HEK293T (cell line): ENCODE results near the gene PPP6R1.
A peak's percentile ranks its signal among the peaks of the same experiment; 100 is the strongest.

Experiments used
- CTCF ChIA-PET: fragments of 350-600 bp; formaldehyde crosslinking; extraction: SDS; loops from one replicate; lab custom pipeline; 2021; ENCODE audit warnings: antibody characterized with exemption, inconsistent platforms; lab: Yijun Ruan, JAX
- POLR2A ChIA-PET: fragments of 350-600 bp; formaldehyde crosslinking; extraction: SDS; loops from one replicate; lab custom pipeline; 2020; ENCODE audit warnings: antibody characterized with exemption, inconsistent platforms; lab: Yijun Ruan, JAX
- DNase-seq: peaks from one replicate; pipeline ENCODE4 v3.0.0; 2012; ENCODE audit warnings: mixed read lengths; ENCODE audit errors: extremely low spot score
- ARNT ChIP-seq: fragments of 450-650 bp; IDR thresholded peaks from 2 replicates; pipeline ENCODE4 v1.6.1; 2017; ENCODE audit warnings: mild to moderate bottlenecking
- BHLHE40 ChIP-seq: fragments of 450-650 bp; IDR thresholded peaks from 2 replicates; pipeline ENCODE4 v1.6.1; 2016; ENCODE audit warnings: mild to moderate bottlenecking, moderate library complexity, borderline replicate concordance
- CTBP1 ChIP-seq: fragments of 450-650 bp; IDR thresholded peaks from 2 replicates; pipeline ENCODE4 v1.6.1; 2016; ENCODE audit warnings: borderline replicate concordance
- ELF4 ChIP-seq: fragments of 450-650 bp; IDR thresholded peaks from 2 replicates; pipeline ENCODE4 v1.6.1; 2017; ENCODE audit warnings: antibody characterized with exemption
- FOXA1 ChIP-seq: fragments of 450-650 bp; IDR thresholded peaks from 2 replicates; pipeline ENCODE4 v1.6.1; 2016; ENCODE audit warnings: mild to moderate bottlenecking
- FOXK2 ChIP-seq: fragments of 450-650 bp; IDR thresholded peaks from 2 replicates; pipeline ENCODE4 v1.6.1; 2016; ENCODE audit warnings: mild to moderate bottlenecking
- FOXM1 ChIP-seq: fragments of 450-650 bp; IDR thresholded peaks from 2 replicates; pipeline ENCODE4 v1.6.1; 2017; ENCODE audit warnings: mild to moderate bottlenecking, borderline replicate concordance
- HDGF ChIP-seq: fragments of 450-650 bp; IDR thresholded peaks from 2 replicates; pipeline ENCODE4 v1.6.1; 2017; ENCODE audit warnings: antibody characterized with exemption, borderline replicate concordance
- L3MBTL2 ChIP-seq: fragments of 450-650 bp; conservative IDR thresholded peaks from 2 replicates; pipeline ENCODE4 v1.6.1; 2016; ENCODE audit warnings: mild to moderate bottlenecking
- LEF1 ChIP-seq: fragments of 450-650 bp; IDR thresholded peaks from 2 replicates; pipeline ENCODE4 v1.6.1; 2017; ENCODE audit warnings: mild to moderate bottlenecking, borderline replicate concordance
- NFRKB ChIP-seq: fragments of 450-650 bp; IDR thresholded peaks from 2 replicates; pipeline ENCODE4 v1.6.1; 2016; ENCODE audit warnings: mild to moderate bottlenecking, moderate library complexity
- PKNOX1 ChIP-seq: fragments of 450-650 bp; IDR thresholded peaks from 2 replicates; pipeline ENCODE4 v1.6.1; 2016
- SP1 ChIP-seq: fragments of 450-650 bp; IDR thresholded peaks from 2 replicates; pipeline ENCODE4 v1.6.1; 2017
- SUZ12 ChIP-seq: fragments of 450-650 bp; IDR thresholded peaks from 2 replicates; pipeline ENCODE4 v1.6.1; 2016; ENCODE audit warnings: mild to moderate bottlenecking
- TARDBP ChIP-seq: fragments of 450-650 bp; IDR thresholded peaks from 2 replicates; pipeline ENCODE4 v1.6.1; 2016
- ZNF384 ChIP-seq: fragments of 450-650 bp; IDR thresholded peaks from 2 replicates; pipeline ENCODE4 v1.6.1; 2016

PPP6R1 gene

DNA sequence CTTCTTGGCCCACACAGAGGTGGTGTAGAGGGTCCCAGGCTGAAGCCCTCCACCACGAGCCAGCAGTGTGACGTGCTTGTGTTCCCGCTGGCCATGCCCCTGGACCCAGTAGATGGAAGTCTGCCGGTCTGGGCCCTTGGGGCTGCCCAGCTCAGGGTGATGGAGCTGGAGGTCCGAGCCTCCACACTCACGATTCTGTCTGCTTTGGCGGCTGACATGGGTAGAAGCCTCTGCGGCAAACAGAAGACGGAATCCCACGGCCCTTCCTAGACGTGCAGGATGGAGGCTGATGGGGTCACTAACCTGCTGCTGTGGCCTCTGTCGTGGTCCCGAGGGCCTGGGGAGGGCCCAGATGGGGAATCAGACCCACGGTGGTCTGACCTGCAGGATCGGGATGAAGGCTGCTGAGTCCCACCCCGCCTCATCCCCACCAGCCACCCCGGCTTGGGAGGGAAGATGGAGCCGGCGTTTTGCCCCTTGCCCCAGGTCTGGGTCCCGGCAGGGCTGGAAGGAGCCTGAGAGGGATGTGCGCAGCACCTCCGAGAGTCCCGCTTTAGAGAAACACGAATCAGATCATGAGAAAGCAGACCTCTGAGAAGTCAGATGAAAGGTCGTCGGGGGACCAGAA, 34.7 kb downstream of the PPP6R1 start:
- TF ChIP-seq FOXA1: no peak
- TF ChIP-seq PKNOX1: no peak
- TF ChIP-seq NFRKB: no peak
- no peak for TF ChIP-seq SP1
- no peak for TF ChIP-seq SUZ12
- no peak for TF ChIP-seq ZNF384
- no peak for TF ChIP-seq ARNT
- no peak for TF ChIP-seq LEF1
- no peak for TF ChIP-seq TARDBP
- no peak for TF ChIP-seq BHLHE40
- DNase-seq: no peak
- ChIA-PET CTCF (no interaction called here), POLR2A (no interaction called here)

- TF ChIP-seq SUZ12: no peak
- TF ChIP-seq ELF4: no peak
- no peak for TF ChIP-seq ARNT
- no peak for TF ChIP-seq NFRKB
- no peak for TF ChIP-seq ZNF384
- ChIA-PET POLR2A (no interaction called here), CTCF (no interaction called here)
- DNase-seq: no peak
Measured at GRCh38 chr19:55223291-55224037, 35.4 kb downstream of the PPP6R1 start.

DNA sequence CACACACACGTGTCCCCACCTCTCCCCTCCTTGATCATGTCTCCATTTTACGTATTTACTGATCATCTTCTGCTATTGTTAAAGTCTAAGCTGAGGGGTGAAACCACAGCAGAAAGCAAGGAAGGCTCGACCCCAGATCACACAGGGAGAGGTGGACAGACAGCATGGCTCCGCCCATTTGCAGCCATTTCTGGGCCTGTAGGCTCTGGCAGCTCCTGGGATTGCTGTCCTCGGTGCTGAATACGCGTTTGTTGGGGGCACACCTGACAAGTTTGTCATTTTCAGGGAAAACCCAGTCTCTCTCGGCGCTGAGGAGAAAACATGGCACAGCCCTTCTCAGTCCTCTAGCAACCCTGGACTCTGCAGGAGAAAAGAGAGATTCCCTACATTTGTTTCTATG, 38.3 kb downstream of the PPP6R1 start:
- POLR2A ChIA-PET: interaction anchor here (0.8 to 1.2 kb wide), 2 partner anchors 19 to 39 kb away, joined by 3 read pairs; no protein-coding TSS in a partner anchor
- DNase-seq: no peak
- CTCF ChIA-PET: interaction anchor here (0.9 kb wide), 1 partner anchor 11 kb away, joined by 3 read pairs; the partner anchor contains the start of gene PTPRH
- no peak for TF ChIP-seq NFRKB

DNA sequence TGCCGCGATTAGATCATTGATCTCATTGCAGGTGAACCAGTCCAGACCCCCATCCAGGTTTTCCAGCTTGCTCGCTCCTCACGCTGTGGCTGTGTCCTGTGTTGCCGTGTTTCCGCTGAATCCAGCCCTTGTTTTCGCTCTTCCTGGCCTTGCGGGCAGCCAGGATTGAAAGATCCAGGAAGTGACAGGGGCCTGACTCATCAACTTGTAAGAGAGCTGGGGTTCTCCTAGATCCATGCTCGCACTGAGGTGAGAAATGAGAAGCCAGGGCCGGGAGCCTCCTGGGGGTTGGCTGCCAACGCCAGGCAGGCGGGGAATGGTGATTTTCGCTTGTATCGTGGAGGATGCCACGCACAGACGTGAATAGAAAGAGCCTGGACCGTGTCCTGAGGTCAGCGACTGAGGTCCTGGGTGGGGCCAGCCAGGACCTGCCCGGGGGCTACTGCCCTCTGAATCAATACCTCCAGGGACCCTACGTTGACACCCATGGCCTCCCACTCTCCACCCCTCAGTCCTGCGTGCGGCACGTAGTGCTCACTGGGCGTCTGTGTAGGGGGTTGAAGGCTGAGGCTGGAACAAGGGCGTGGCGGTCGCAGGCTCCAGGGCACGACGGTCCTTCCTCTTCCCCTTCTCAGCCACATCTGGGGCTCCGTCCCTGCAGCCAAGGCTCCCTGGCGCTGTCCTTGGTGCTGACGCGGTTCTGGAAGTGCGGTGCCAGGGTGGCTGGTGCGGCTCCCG, 42.2 kb downstream of the PPP6R1 start:
- CTCF ChIA-PET: no interaction called here
- DNase-seq: peak; percentile 84
- TF ChIP-seq FOXK2 (peak; percentile 34; the same call in 1 of the 2 replicates), HDGF (no peak), ELF4 (peak; percentile 96), FOXA1 (no peak), CTBP1 (no peak; the same call in 1 of the 2 replicates), TARDBP (no peak), ARNT (peak; percentile 50; the same call in 1 of the 2 replicates), FOXM1 (peak; percentile 98), PKNOX1 (peak; percentile 84), ZNF384 (no peak), L3MBTL2 (peak; percentile 45), NFRKB (no peak)
- POLR2A ChIA-PET: interaction anchor here (1.0 to 2.5 kb wide), 5 partner anchors 9 to 63 kb away, joined by 3 to 25 read pairs (median 4); partner anchors contain the start of genes HSPBP1 and PPP6R1

DNA sequence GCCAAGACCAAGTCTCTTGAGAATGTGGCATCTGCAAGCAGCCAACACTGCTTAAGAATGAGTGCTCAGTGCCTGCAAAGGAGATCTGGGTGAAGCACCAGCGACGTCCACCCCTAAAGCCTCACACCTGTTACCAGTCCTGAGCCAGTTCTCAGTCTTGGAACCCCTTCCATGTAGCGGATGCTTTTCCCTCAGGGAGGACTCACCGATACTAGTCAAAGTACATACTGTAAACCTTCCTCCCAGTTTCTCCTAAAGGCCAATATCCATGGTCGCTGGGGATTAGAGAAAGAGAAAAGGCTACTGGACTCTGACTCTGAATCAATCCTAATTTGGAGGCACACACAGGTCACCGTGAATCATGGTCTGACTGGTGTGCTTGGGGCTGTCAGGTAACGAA, 45.3 kb downstream of the PPP6R1 start:
- POLR2A ChIA-PET: no interaction called here
- no peak for DNase-seq
- CTCF ChIA-PET: no interaction called here
- TF ChIP-seq ARNT: no peak
- no peak for TF ChIP-seq L3MBTL2
- TF ChIP-seq NFRKB: no peak
- no peak for TF ChIP-seq PKNOX1
- no peak for TF ChIP-seq ZNF384
- TF ChIP-seq CTBP1: no peak
- no peak for TF ChIP-seq FOXA1
- no peak for TF ChIP-seq FOXK2
- TF ChIP-seq FOXM1: no peak
- no peak for TF ChIP-seq SUZ12
- no peak for TF ChIP-seq ELF4
- no peak for TF ChIP-seq HDGF
- TF ChIP-seq TARDBP: no peak
- no peak for TF ChIP-seq LEF1
- TF ChIP-seq BHLHE40: no peak
- TF ChIP-seq SP1: no peak

DNA sequence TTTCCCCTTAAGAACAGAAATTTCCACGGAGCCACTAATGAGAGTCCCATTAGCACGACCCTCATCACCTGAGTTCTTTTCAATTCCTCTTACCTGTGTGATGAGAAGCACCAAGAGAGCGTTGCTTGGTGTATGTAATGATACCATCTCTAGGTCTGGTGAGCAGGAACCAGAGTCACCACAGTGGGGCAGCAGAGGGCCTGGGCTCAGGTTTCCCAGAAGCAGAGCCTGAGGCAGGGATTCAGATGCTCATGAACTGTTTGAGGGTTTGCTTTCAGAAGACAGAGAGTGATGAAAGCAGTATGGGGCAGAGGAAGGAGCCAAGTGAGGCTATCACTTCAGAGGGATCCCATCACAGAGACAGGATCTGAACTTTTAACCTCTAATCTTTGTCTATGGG, 46.4 kb downstream of the PPP6R1 start:
- TF ChIP-seq BHLHE40 (no peak), HDGF (no peak), ELF4 (no peak), CTBP1 (no peak), L3MBTL2 (no peak), ZNF384 (no peak), TARDBP (no peak), SUZ12 (no peak), FOXM1 (no peak), SP1 (no peak)
- ChIA-PET CTCF (no interaction called here), POLR2A (no interaction called here)
- no peak for DNase-seq
